GM12872 (cell line): ENCODE results near the gene RARG.

Experiments used
- CTCF ChIP-seq: IDR thresholded peaks from 3 replicates; pipeline ENCODE4 v1.5.1; 2011; ENCODE audit warnings: low read depth, mild to moderate bottlenecking, low read length, moderate library complexity; ENCODE audit not compliant: insufficient read depth

RARG gene

DNA sequence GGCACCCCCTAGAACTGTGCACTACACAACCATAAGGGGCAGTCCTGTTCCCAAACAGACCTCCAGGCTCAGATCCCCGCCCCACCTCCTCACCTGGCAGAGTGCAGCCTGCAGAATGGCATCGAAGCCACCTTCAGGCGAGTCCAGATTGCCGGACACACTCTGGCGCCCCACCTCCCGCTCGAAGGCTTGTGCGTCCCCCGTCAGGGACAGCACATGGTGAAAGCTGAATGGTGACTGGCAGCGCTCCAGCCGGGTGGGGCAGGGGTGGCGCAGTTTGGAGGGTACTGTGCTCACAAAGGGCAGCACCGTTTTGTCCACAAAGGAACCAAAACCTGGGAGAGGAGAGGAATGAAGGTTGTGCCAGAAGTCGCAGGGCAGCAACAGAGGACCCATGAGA is 35.5 kb downstream of the RARG start:
- no peak for TF ChIP-seq CTCF

GRCh38 chr12:53195516-53196420 is 36.2 kb downstream of the RARG start:
- TF ChIP-seq CTCF, result no peak

DNA sequence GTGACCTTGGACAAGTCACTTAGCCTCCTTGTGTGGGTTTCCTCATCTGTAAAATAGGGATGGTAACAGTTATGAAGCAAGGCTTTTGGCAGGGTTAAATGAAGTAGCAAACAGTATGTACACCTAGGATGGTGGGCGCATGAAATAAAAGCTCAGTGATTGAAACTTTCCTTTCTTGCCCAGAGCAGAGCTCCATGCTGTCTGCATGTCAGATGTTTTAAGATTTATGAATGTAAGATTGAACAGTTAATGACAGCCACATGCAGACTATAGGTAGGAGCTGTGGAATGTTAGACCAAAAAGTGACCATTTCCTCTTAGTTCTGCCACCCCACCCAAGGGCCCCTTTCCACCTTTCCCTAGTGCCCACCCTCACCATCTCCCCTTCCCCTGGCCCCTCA is 37.0 kb downstream of the RARG start:
- no peak for TF ChIP-seq CTCF

DNA sequence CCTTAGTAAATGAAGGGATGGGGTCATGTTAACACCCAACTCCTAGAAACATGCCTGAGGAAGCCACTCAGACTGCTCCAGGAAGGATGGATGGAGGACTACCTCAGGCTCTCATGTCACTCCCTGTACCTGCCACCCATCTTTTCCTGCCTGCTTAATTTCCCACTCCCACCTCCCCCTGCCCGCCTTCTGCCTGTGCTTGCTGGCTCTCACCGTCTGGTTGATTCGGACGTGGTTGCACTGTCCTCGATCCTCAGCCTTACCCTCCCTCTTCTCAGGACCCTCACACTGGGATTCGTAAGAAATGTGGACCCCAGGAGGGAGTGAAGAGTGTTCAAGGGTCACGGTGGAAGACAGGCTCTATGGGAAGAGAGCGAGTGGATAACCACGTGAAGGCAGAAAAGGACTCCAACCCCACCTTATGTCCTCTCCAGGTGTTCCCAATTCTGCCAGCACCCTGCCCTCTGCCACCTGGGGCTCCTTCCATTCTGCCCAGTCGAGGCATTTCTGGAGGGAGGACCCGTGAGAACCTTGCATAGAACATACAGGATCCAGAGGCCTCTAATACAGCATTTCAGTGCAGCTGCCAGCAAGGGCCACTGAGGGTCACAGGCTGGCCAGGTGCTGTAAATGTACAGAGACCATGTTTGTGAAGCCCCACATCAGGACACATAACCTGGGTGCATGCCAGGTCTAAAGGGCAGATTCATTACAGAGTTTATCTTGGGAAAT is 37.9 kb downstream of the RARG start:
- TF ChIP-seq CTCF, result no peak

DNA sequence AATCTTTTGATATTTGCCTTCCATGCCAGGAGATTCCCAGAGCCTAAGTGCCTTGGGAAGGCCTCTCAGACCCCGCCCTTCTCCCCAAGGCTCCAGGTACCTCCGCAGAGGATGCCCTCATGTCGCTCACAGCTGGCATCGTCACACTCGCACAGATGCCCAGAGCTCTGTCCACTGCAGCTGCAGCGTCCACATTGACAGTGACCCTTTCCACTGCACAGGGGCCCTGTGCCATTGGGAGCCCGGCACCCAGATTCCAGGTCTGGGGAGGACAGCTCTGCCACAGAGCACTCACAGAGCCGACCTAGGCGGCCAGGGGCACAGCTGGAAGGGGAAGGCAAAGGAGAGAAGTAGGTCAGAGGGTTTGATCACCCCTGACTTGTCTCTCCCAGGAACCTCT is 39.0 kb downstream of the RARG start:
- TF ChIP-seq CTCF, result no peak

DNA sequence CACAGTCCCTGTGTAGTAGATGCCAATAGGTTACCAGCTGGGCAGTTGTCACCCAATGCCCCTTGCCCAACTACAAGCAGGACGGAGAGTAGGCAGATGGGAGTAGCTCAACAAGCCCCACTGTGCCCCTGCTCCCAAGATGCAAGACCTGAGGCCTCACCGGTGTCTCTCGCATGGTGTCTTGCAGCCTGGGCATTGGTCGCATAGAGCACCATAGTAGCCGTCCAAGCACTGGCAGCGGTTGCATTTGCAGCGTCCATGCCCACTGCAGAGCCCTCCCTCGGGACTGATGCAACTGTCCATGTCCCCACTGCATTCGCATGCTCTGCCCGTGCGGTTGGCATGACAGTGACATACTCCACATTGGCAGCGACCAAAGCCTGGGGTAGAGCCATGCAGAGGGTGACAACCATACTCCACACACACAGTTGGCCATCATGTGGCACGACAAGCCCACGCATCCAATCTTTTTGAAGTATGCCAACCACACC is 39.4 kb downstream of the RARG start:
- no peak for TF ChIP-seq CTCF

GRCh38 chr12:53191885-53192530 is 40.0 kb downstream of the RARG start:
- TF ChIP-seq CTCF, result no peak
